GM18858 (cell line): Measurements from ENCODE around the gene DNAJC5G.
A peak's percentile ranks its signal among the peaks of the same experiment; 100 is the strongest.
"Not testable (repeated sequence)": the region's sequence is repeated elsewhere in the genome, so short reads cannot be mapped to it uniquely, and the experiment has no call there.

Source experiments
- ATAC-seq: cut with Tn5 transposase; IDR thresholded peaks from one replicate; pipeline ENCODE4 v1.9.1; 2021; ENCODE audit not compliant: unreplicated experiment

Gene DNAJC5G

GRCh38 chr2:27251766-27252165 is 23.5 kb upstream of the DNAJC5G start:
- no peak for ATAC-seq

DNA sequence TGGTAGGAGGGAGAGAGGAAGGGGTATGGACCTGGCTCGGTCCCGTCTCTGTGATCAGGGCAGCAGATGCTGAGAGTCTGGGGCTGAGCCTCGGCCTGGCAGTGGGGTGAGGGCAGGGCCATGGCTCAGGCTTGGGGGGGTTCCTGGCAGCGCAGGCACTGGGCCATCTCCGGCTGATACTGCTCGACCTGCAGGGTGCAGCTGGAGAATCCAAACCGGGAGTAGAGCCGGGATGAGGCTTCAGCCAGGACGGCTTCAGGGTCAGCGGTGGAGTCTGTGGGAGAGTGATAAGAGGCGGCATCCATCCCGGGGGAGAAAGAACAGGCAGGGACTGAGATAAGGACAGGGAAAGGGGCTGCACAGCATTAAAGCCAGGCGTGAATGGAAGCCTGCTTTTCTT is 20.0 kb upstream of the DNAJC5G start:
- ATAC-seq: no peak

GRCh38 chr2:27255660-27256059 is 19.6 kb upstream of the DNAJC5G start:
- no peak for ATAC-seq

DNA sequence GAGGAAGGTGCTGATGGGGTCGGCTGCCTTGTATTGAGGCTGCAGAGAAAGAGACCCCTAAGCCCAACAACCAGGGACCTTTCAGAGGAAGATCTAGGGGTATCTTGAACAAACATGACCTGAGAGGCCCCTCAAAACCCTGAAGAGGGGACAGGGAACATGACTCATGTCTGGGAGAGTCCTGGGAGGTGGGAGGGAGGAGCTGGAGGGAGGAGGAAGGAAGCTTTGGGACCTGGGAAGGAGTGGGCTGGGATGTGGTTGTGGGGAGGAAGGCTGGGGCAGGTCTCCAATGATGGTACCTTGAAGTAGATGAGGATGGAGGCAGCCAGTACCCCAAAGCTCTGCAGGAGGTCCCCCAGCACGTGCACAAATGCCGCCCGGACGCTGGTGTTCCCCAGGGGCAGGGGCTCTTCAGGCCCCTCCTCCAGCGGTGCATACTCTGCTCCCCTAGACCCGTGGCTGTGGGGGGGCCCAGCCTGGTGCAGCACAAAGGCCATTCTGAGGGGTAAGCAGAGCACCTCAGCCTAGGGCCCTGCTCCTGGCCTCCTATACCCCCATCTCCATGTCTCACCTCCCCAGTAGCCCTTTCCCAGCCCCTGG is 18.3 kb upstream of the DNAJC5G start:
- ATAC-seq: no peak

DNA sequence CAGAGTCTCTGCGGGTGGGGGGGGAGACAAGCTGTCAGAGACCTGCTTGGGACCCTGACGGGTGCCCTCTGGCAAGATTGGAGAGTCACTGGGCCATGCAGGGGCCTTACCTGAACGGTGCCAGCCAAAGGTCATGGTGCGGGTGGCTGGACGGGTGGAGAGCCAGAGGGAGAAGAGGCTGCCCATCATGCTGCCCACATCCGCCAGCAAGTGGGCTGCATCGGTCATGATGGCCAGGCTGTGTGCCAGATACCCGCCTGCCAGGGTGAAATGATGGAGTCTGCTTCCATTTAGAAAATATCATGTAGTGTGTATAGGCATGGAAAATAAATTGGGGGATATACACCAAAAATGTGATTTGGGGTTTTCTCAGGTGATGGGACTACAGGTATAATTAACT is 17.2 kb upstream of the DNAJC5G start:
- no peak for ATAC-seq

DNA sequence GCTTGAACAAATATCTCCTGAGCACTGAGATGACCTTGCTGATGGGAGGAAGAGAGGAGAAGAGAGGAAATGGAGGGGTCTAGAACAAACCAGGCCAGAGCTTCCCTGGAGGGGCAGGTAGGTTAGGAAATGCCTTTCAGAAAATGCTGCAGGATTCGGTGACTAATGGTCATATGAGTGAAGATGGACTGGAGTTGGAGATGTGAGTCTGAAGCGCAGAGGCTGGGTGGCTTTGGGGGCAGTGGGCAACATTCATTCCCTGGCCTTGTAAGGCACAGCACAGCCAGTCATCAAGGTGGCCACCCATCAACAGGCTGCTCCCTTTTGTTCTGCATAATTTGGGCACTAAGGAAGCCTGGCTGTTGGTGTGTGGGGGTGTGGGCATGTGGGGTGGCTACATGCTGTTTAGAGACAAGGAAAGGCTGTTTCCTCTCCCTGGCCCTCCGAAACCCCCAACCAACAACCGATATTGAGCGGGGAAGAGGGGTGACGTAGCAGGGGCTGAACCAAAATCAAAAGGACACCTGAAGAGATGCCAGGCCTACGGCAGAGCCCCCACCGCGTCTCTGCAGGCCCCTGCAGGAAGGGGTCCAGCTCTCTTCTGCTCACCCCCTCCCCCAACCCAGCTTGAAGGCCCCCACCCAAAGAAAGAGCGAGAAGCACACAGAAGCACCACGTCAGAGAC is 13.8 kb upstream of the DNAJC5G start:
- no peak for ATAC-seq

DNA sequence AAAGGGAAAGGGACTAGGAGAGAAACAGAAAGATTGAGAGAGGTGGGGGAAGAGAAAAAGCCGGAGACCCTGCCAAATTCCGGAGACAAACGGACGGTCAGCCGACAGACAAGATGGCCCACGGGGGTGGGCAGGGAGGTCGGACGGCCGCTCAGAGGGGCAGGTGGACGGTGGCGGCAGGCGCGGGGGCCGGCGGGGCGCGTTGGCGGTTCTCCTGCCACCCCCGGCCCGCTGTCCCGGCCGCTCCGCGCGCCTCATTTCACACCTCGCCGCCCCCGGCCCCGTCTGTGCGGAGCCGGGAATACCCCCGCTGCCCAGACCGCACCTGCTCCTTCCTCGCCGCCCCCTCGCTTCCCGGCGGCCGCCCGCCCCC is 13.3 kb upstream of the DNAJC5G start:
- no peak for ATAC-seq

DNA sequence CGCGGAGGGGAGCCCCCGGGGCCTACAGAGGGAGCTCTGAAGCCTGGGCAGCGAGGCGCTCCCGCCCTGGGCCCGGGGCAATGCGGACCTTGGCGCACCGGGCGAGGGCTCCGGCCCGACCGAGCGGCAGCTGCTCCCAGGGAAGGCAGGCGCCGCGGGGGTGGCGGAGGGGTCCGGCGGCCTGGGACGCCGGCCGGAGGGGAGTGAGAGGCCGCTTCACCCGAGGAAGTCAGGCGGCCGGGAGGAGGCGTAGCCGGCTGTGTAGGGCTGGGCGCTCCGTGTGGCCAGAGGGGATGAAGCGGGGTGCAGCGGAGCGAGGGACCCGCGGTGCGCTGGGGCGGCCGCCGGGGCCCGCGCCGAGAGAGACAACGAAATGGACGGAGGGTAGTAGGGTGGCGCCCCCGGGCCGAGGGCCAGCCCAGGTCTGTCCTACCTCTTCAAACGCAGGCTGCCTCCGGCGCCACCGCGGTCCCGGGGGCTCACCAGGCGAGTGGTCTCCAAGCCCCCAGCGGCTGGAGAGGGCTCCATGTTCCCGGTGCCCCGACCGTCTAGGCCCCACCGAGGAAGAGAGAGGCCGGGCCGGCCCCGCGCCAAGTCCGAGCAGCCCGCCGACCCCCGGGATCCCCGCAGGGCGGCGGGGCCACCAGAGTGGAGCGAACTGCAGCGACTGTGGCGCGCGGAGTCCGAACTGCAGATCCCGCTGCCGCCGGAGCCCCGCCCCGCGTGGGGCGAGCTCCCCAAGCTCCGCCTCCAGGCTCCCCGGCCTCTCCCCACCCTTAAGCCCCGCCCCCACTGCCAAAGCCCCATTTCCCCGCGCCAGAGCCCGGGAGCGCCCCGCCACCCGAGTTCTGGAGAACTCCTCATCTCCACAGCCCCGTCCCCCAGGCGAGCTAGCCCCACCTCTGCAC is 12.6 kb upstream of the DNAJC5G start, which contains the start of gene SLC30A3:
TSS of gene SLC30A3 (minus strand) at position 669 of the 908 bp plus-strand sequence. CDS start at position 528, 141 bp downstream.
- no peak for ATAC-seq

GRCh38 chr2:27263287-27264252 is 11.7 kb upstream of the DNAJC5G start:
- ATAC-seq: no peak

DNA sequence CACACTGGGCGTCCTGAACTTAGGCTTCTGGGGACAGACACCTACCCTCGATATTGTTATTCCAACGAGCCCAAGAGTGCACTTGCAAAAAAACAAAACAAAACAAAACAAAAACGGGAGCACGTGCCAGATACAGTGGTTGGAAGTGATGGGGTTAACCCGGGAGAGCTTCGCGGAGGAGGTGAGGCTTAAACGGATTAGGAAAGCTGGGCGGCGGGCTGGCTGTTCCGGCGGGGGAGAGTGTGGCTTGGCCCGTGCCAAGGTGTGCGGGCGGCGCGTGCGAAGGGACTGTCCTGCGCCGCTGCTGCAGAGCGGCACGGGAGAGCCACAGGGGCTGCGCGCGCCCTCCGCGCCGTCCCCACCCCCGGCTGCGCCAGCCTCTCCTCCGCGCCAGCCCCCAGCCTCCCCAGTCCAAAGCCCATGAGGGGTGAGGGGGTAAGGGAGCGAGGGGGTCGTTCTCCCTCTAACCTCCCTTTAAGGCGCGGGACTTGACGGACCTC is 10.9 kb upstream of the DNAJC5G start:
- no peak for ATAC-seq

DNA sequence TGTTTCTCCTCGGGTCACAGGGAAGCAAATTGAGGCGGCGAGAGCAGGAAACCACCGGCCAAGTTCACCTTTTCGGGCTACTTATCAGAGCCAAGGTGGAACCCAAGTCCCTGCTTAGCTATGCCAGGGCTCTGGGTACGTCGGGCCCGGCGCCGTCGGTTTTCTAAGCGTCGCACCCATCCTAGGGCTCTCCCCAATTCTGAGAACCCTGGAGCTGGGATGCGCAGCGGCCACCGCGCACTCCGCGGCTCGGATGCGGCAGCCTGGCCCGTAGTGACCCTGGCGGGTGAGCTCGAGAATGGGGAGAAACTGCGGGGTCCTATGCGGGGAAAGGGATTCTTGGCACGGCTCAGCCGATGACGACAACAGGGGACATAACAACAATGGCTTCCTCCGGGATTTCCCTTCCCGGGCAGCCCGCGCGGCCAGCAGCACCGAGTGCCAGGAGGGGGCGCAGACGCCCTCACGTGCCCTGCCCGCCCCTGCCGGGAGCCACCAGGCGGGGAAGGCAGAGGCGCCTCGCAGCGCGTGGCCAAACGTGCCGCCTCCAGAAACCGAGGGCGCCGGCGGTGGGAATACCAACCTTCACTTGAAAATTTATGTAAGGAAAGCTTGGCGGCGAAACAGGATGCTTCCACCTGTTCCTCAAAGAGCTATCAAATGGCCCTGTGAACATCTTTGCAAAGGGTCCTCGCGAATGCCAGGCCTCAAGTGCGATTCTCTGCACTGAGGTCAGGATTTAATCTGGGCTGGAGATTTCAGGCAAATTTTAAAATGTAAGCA is 10.3 kb upstream of the DNAJC5G start:
- peak; percentile 44 for ATAC-seq

GRCh38 chr2:27265536-27265870 is 9.7 kb upstream of the DNAJC5G start:
- no peak for ATAC-seq

- not testable (repeated sequence) for ATAC-seq
These were observed 6.9 kb upstream of the DNAJC5G start for GRCh38 chr2:27268296-27268695.

DNA sequence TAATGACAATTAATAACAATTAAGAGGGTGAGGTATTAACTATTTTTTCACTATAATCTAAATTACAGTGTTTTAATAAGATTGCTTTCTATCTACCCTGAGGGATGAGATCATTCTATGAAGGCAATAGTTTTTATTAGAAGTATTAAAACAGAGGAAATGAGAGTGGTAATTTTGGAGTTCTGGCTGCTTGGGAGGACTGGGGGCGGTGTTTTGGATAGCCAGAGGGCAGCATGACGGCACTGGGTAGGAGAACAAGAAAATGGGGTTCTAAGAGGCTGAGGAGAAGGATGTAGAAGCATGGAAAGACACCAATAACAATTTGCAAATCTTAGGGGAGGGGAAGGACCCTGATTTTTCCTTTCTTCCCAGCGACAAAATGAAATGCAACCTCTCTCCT is 5.1 kb upstream of the DNAJC5G start:
- no peak for ATAC-seq

- ATAC-seq: no peak
These were observed 4.6 kb upstream of the DNAJC5G start for GRCh38 chr2:27270670-27271069.

DNA sequence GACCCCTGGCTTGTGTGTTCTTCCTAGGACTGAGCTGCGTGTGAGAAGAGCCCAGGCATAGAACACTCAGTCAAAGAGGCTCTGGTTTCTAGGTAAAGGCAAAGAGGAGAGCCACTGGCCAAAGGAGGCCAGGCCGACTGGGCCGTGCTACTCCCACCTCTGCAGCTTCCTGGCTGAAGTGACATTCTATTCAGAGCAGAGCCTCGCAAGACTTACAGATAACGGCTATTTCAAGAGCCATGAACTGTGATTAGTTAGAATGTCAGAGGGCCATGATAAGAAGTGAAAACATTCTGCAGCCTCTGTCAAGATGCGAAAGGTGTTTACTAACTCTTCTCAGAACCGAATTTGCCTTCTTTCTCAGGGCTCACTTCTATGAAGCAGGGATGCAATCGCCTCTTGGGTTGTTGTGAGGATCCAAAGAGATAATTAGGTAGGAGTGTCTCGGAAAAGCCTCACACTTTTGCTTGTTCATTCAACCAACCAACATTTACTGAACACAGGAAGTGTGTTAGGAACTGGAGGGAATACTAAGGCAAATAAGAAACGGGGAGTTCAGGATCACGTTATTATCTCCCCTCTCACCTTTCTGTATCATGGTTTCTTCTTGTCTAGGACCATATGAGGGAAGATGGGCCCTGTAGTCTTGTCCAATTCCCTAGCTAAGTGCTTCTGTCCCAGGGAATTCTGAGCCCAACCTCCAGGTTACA is 3.4 kb upstream of the DNAJC5G start:
- ATAC-seq: no peak

GRCh38 chr2:27272537-27273522 is 2.4 kb upstream of the DNAJC5G start:
- ATAC-seq: not testable (repeated sequence)

DNA sequence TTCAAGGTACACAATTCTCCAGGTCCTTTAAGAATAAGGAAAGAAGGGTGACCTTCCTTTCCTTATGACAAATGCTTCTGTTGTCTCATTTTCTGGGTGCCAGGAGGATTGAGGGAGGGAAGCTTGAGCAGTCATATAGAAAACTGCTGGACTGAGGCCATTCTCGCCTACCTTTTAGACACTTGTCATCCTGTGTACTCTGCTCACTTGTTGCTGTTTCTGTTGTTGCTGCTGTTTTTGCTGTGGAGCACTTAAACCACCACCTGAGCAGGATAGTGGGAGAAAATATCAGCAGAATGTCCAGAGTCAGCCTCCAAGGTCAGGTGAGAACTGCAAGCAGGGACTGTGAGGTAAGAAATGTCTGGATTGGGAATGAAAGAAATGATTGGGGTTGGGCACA is 2.8 kb downstream of the DNAJC5G start:
- no peak for ATAC-seq
